Right hindlimb (tissue), 1 donor: ENCODE data around the gene COL5A1.

Experiments used
- DNase-seq: peaks from one replicate; pipeline ENCODE4 v3.0.0-alpha.2; 2018

COL5A1 gene

GRCh38 chr9:134826336-134827285, 185.0 kb downstream of the COL5A1 start:
- DNase-seq = no peak

- no peak for DNase-seq
These were observed 186.0 kb downstream of the COL5A1 start for GRCh38 chr9:134827559-134827958.

GRCh38 chr9:134827993-134828392, 186.4 kb downstream of the COL5A1 start:
- DNase-seq = no peak

GRCh38 chr9:134828892-134829291, 187.3 kb downstream of the COL5A1 start:
- no peak for DNase-seq

- no peak for DNase-seq
These were observed 187.8 kb downstream of the COL5A1 start for GRCh38 chr9:134829356-134829937.

- no peak for DNase-seq
These were observed 188.5 kb downstream of the COL5A1 start for GRCh38 chr9:134830126-134830525.

- no peak for DNase-seq
These were observed 189.5 kb downstream of the COL5A1 start for GRCh38 chr9:134830926-134831720.

GRCh38 chr9:134832471-134832870, 190.9 kb downstream of the COL5A1 start:
- no peak for DNase-seq

- no peak for DNase-seq
These were observed 191.8 kb downstream of the COL5A1 start for GRCh38 chr9:134833294-134833880.

GRCh38 chr9:134834217-134834956, 192.8 kb downstream of the COL5A1 start:
- DNase-seq = no peak

- no peak for DNase-seq
These were observed 193.4 kb downstream of the COL5A1 start for GRCh38 chr9:134834957-134835419.

- no peak for DNase-seq
These were observed 193.8 kb downstream of the COL5A1 start for GRCh38 chr9:134835448-134835847.

GRCh38 chr9:134835987-134836386, 194.4 kb downstream of the COL5A1 start:
- DNase-seq = no peak

- no peak for DNase-seq
These were observed 194.9 kb downstream of the COL5A1 start for GRCh38 chr9:134836406-134836970.

GRCh38 chr9:134837529-134837928, 195.9 kb downstream of the COL5A1 start:
- DNase-seq = no peak

- DNase-seq = no peak
These were observed 197.2 kb downstream of the COL5A1 start for GRCh38 chr9:134838651-134839454.

GRCh38 chr9:134839455-134840125, 198.0 kb downstream of the COL5A1 start:
- DNase-seq = no peak

- no peak for DNase-seq
These were observed 198.9 kb downstream of the COL5A1 start for GRCh38 chr9:134840511-134840910.

- DNase-seq = no peak
These were observed 199.7 kb downstream of the COL5A1 start for GRCh38 chr9:134841180-134841904.

- DNase-seq = no peak
These were observed 200.7 kb downstream of the COL5A1 start for GRCh38 chr9:134842321-134842720.
